ENCODE results near the gene ZNF454. TPM values are rescaled to one million over a fixed set of nuclear protein-coding genes. Genes with fewer than 3 reads are reported as not detected.

ZNF454 gene
- polyA plus RNA-seq, 1 experiment = 0.15 TPM

GRCh38 chr5:178993955-178994579 lies 53.1 kb downstream of the ZNF454 start:
- CTCF ChIA-PET = no interaction called here
- no peak for TF ChIP-seq CTCF (IDR thresholded peaks at IDR 0.05; ENCODE audit: insufficient read depth, low read depth, low read length)
- no peak for DNase-seq (ENCODE audit: low read depth)
- Histone ChIP-seq H3K36me3 (ENCODE audit: control insufficient read depth, insufficient read depth, low read length) (no peaks in the 10 kb centered on the region), H3K27me3 (ENCODE audit: control insufficient read depth, insufficient read depth, low read length) (peaks cover 3% of the 10 kb centered on the region), H3K4me3 (ENCODE audit: low read depth, low read length) (no peak overlapping the region)
- POLR2A ChIA-PET = no interaction called here

GRCh38 chr5:178994580-178995340 lies 53.8 kb downstream of the ZNF454 start, which contains the start of gene GRM6:
Gene GRM6, minus strand, starts transcription at chr5:178995320. Its CDS starts 376 bp downstream, at chr5:178994944.
- no peak within 1 kb of the TSS for H3K4me3 ChIP-seq (ENCODE audit: low read depth, low read length)
- no peaks in the 10 kb centered on the region for H3K36me3 ChIP-seq (ENCODE audit: control insufficient read depth, insufficient read depth, low read length)
- H3K27me3 ChIP-seq (ENCODE audit: control insufficient read depth, insufficient read depth, low read length) = peaks cover 3% of the 10 kb centered on the region
- POLR2A ChIA-PET = no interaction called here
- DNase-seq (ENCODE audit: low read depth) = no peak
- TF ChIP-seq CTCF (IDR thresholded peaks at IDR 0.05; ENCODE audit: insufficient read depth, low read depth, low read length) = no peak
- CTCF ChIA-PET = no interaction called here

DNA sequence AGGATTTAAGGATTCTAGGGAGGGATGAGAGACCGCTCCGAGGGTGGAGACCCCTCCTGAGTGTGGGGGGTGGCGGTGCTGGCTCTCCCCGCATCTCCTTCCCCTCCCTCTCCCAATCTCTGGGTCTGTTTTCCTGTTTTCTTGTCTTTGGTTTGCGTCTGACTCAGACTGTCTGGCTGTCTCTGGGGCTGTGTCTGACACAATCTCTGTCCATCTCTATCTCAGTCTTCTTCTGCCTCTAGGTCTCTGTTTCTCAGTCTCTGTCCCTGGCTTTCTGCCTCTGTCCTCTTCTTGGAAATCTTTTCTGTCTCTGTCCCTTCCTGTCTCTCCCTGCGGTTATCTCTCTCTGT lies 54.3 kb downstream of the ZNF454 start:
- ChIA-PET POLR2A (no interaction called here), CTCF (interaction anchor here (0.6 kb wide), 1 partner anchor 38 kb away, joined by 4 read pairs; no protein-coding TSS in a partner anchor)
- TF ChIP-seq CTCF (IDR thresholded peaks at IDR 0.05; ENCODE audit: insufficient read depth, low read depth, low read length) = no peak
- no peak overlapping the region for H3K4me3 ChIP-seq (ENCODE audit: low read depth, low read length)
- DNase-seq (ENCODE audit: low read depth) = no peak
- peaks cover 3% of the 10 kb centered on the region for H3K27me3 ChIP-seq (ENCODE audit: control insufficient read depth, insufficient read depth, low read length)
- H3K36me3 ChIP-seq (ENCODE audit: control insufficient read depth, insufficient read depth, low read length) = no peaks in the 10 kb centered on the region

- no peak for TF ChIP-seq CTCF (IDR thresholded peaks at IDR 0.05; ENCODE audit: insufficient read depth, low read depth, low read length)
- POLR2A ChIA-PET = no interaction called here
- DNase-seq (ENCODE audit: low read depth) = no peak
- Histone ChIP-seq H3K4me3 (ENCODE audit: low read depth, low read length) (no peak overlapping the region), H3K36me3 (ENCODE audit: control insufficient read depth, insufficient read depth, low read length) (no peaks in the 10 kb centered on the region), H3K27me3 (ENCODE audit: control insufficient read depth, insufficient read depth, low read length) (peaks cover 3% of the 10 kb centered on the region)
- CTCF ChIA-PET = no interaction called here
These were observed 55.2 kb downstream of the ZNF454 start for GRCh38 chr5:178996156-178996555.

GRCh38 chr5:178997191-178997590 lies 56.2 kb downstream of the ZNF454 start:
- no peak for TF ChIP-seq CTCF (IDR thresholded peaks at IDR 0.05; ENCODE audit: insufficient read depth, low read depth, low read length)
- Histone ChIP-seq H3K27me3 (ENCODE audit: control insufficient read depth, insufficient read depth, low read length) (peaks cover 3% of the 10 kb centered on the region), H3K36me3 (ENCODE audit: control insufficient read depth, insufficient read depth, low read length) (no peaks in the 10 kb centered on the region), H3K4me3 (ENCODE audit: low read depth, low read length) (no peak overlapping the region)
- CTCF ChIA-PET = no interaction called here
- no peak for DNase-seq (ENCODE audit: low read depth)
- POLR2A ChIA-PET = no interaction called here

Measured in BJ (cell line).